ENCODE results near the gene PDCD4.

DNA sequence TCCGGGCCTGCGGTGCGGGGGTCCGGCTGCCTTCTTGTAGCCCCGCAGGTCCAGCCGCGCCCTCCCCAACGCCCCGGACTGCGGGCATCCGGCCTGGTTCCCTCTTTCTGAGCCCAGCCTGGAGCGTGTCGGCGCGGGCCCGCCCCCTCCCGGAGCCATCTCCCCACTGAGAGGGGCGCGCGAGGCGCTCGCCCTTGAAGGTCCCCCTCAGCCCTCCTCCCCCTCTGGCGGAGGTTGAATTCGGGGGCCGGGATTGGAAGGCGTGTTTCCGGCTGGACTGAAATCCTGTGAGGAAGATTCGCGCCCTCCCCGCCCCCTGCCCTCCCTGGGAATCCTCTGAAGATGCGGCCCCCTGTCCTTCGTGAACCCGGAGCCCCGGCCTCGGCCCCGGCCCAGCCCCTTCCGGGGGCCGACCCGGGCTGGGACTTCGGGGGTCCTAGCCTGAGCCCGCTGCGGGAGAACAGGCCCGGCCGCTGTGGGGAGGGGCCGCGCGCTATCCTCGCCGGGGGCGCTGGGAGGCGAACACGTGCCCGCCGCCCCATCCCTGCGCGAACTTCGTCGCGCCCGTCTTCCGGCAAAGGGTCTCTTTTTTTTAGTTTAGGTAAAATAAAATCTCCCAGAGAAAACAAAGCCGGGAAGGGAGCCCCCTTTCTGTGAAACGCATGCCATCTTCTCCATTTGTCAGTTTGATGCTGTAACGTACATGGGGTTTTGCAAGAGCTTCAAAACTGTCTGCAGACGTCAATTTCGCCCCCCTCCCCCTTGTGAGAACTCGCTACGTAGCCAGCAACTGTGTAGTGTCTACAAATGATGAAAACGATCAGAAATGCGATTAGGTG lies 636 bp downstream of the PDCD4 start:
- TF ChIP-seq, protein P1, sequence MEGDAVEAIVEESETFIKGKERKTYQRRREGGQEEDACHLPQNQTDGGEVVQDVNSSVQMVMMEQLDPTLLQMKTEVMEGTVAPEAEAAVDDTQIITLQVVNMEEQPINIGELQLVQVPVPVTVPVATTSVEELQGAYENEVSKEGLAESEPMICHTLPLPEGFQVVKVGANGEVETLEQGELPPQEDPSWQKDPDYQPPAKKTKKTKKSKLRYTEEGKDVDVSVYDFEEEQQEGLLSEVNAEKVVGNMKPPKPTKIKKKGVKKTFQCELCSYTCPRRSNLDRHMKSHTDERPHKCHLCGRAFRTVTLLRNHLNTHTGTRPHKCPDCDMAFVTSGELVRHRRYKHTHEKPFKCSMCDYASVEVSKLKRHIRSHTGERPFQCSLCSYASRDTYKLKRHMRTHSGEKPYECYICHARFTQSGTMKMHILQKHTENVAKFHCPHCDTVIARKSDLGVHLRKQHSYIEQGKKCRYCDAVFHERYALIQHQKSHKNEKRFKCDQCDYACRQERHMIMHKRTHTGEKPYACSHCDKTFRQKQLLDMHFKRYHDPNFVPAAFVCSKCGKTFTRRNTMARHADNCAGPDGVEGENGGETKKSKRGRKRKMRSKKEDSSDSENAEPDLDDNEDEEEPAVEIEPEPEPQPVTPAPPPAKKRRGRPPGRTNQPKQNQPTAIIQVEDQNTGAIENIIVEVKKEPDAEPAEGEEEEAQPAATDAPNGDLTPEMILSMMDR (IDR thresholded peaks at IDR 0.05) = no peak
- TF ChIP-seq POLR2A (IDR thresholded peaks at IDR 0.05) = no peak

Data from lower leg skin (tissue), 3 donors.